Skeletal muscle tissue (tissue), 4 donors: ENCODE data around the gene PLEKHH1. TPM values are rescaled to one million over a fixed set of nuclear protein-coding genes. Genes with fewer than 3 reads are reported as not detected.

Source experiments
- H3K27ac ChIP-seq: one replicate; pipeline ENCODE4 v1.7.0; 2013; ENCODE audit warnings: mild to moderate bottlenecking, low read depth, low read length, inconsistent platforms
- H3K27me3 ChIP-seq, 3 donors: one replicate each; pipeline ENCODE4 v1.7.0; 2013; ENCODE audit warnings: low read length in 3 of 3; ENCODE audit not compliant: control insufficient read depth in 3 of 3, insufficient read depth in 3 of 3
- H3K36me3 ChIP-seq, 3 donors: one replicate each; pipeline ENCODE4 v1.7.0; 2013; ENCODE audit warnings: low read length in 3 of 3; ENCODE audit not compliant: control insufficient read depth in 3 of 3, insufficient read depth in 3 of 3
- H3K4me1 ChIP-seq, 3 donors: one replicate each; pipeline ENCODE4 v1.7.0; 2013; ENCODE audit warnings: low read length in 3 of 3, mild to moderate bottlenecking in 3 of 3; ENCODE audit not compliant: control insufficient read depth in 3 of 3, insufficient read depth in 3 of 3
- H3K4me3 ChIP-seq, 3 donors: one replicate each; pipeline ENCODE4 v1.7.0; 2013; ENCODE audit warnings: low read length in 3 of 3
- H3K9ac ChIP-seq, 3 donors: one replicate each; pipeline ENCODE4 v1.7.0; 2013; ENCODE audit warnings: low read length in 3 of 3, mild to moderate bottlenecking in 3 of 3, moderate library complexity in 2 of 3, low read depth in 1 of 3
- H3K9me3 ChIP-seq, 3 donors: one replicate each; pipeline ENCODE4 v1.7.0; 2013; ENCODE audit warnings: low read length in 3 of 3; ENCODE audit not compliant: control insufficient read depth in 3 of 3
- total RNA-seq: library from RNA; depleted of rRNA; stranded (reverse); fragments of >200 nt; gene quantifications from one replicate; pipeline ENCODE4 v1.2.3, GENCODE V29; 2014
- donor health status: Osteomylitis.

PLEKHH1 gene
- total RNA-seq, 1 donor from 2014 or later, result 1.6 TPM

DNA sequence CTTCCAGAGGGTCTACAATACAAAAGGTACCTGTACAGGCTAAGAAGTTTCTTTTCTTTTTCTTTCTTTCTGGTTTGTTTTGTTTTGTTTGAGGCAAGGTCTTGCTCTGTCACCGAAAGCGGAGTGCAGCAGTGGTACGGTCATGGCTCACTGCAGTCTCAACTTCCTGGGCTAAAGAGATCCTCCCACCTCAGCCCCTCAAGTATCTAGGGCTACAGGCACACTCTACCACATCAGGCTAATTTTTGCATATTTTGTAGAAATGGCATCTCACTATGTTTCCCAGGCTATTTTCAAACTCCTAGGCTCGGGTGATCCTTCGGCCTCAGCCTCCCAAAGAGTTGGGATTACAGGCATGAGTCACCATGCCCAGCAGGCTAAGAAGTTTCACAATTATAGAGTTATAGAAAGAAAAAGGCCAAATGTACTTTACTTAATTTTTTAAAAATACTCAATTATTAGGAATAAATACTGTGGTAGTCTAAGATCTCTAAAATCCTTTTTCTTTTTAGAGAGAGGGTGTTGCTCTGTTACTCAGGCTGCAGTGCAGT lies 70.0 kb downstream of the PLEKHH1 start:
- peaks cover 5 to 15% (median 5%) of the 10 kb centered on the region in 3 donors for H3K4me1 ChIP-seq
- no peak overlapping the region for H3K9ac ChIP-seq
- H3K4me3 ChIP-seq, result no peak overlapping the region
- no peaks in the 10 kb centered on the region for H3K27me3 ChIP-seq
- no peaks in the 10 kb centered on the region for H3K36me3 ChIP-seq
- no peak overlapping the region for H3K27ac ChIP-seq
- no peaks in the 10 kb centered on the region for H3K9me3 ChIP-seq

DNA sequence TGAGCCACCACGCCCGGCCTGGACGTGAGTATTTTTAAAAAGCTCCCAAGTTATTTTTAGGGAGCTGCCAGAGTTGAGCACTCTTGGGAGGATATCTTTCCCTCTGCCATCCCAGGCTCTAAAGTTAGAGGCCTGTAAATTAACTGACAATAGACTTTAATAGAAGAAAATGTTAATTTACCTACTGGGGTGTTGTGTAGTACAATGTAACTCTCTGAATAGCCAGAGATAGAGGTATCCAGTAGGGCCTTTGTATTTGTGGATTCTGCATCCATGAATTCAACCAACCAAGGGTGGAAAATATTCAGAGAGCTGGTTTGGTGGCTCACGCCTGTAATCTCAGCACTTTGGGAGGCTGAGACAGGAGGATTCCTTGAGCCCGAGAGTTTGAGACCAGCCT lies 74.6 kb downstream of the PLEKHH1 start:
- H3K9me3 ChIP-seq, result no peaks in the 10 kb centered on the region

DNA sequence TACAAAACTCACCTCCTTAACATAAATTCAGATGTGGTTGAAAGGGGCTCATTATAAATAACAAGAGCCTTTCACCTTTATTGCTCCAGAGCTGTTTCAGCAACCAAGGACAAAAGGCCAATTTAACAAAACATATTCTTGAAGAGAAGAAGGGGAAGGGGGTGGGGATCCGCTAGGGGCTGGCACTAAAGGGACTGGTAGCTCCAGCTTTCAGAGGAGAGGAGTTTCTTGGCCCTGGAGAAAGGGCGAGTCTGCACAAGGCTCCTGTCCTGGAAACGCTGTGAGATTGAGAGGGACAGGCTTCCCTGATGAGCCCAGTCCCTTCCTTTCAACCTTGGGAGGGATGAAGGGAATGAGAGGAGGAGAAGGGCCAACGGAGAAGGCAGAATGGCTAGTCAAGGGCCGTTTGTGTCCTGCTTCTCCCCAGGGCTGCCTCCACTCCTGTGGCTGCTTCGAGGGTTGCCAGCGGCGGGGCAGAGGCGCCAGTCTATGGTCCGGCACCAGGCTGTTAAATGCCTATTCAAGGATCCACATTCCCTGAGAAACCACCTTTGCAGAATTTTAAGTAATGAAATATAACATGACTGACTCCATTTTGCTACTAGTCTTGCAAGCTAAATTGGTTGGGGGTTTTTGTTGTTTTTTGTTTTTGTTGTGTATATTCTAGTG lies 76.7 kb downstream of the PLEKHH1 start:
- Histone ChIP-seq H3K4me1 (no peaks in the 10 kb centered on the region), H3K27me3 (peaks cover 0 to 10% (median 3%) of the 10 kb centered on the region in 3 donors), H3K9me3 (no peaks in the 10 kb centered on the region), H3K9ac (no peak overlapping the region), H3K4me3 (no peak overlapping the region), H3K27ac (no peak overlapping the region), H3K36me3 (no peaks in the 10 kb centered on the region)

More for the DNA sequence above, 74.6 kb downstream of the PLEKHH1 start:
- Histone ChIP-seq H3K36me3 (no peaks in the 10 kb centered on the region), H3K9ac (no peak overlapping the region), H3K4me1 (no peaks in the 10 kb centered on the region), H3K27ac (no peak overlapping the region), H3K27me3 (peaks cover 0 to 10% (median 3%) of the 10 kb centered on the region in 3 donors), H3K4me3 (no peak overlapping the region)

DNA sequence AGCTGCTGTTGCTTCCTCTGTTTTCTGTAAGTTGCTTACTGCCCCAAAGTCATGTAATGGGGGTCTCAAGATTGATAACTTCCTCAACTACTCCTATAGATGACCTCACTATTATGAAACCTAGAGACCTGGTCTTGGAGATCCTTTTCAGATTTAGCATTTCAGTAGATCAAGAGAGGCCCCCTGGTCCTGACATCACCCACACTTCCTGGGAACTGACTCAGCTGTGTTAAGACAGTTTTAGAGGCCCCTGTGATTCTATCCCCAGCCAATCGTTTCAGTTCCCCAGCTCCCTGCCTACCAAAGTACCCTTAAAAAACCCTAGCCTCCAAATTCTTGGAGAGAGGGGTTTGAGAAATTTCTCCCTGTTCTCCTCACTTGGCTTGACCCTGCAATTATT lies 77.4 kb downstream of the PLEKHH1 start:
- Histone ChIP-seq H3K36me3 (no peaks in the 10 kb centered on the region), H3K27me3 (peaks cover 0 to 10% (median 3%) of the 10 kb centered on the region in 3 donors), H3K27ac (no peak overlapping the region), H3K4me1 (no peaks in the 10 kb centered on the region), H3K9ac (no peak overlapping the region), H3K9me3 (no peaks in the 10 kb centered on the region), H3K4me3 (no peak overlapping the region)

DNA sequence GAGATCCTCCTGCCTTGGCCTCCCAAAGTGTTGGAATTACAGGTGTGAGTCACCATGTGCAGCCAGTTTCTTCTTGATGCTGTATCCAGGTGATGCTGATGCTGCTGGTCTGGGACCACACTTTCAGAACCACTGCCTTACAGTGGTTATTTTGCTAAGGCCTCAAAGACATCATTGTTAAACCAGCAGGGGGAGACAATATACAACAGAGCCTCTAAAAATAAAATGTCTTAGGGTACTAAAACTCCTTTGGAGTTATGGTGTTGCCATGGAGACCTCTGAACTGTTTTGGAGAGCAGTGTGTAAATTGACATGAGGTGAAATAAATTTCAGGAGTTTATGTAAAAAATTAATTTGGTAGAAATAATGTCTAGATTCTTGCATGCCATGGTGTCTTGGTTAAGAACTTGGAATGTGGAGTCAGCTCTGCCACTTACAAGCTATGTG lies 85.5 kb downstream of the PLEKHH1 start:
- peaks cover 25 to 31% (median 28%) of the 10 kb centered on the region in 3 donors for H3K4me1 ChIP-seq
- peak overlapping the region; percentile 80 for H3K27ac ChIP-seq
- H3K9ac ChIP-seq, result no peak overlapping the region
- H3K27me3 ChIP-seq, result no peaks in the 10 kb centered on the region
- no peak overlapping the region for H3K4me3 ChIP-seq
- H3K9me3 ChIP-seq, result no peaks in the 10 kb centered on the region
- H3K36me3 ChIP-seq, result no peaks in the 10 kb centered on the region

DNA sequence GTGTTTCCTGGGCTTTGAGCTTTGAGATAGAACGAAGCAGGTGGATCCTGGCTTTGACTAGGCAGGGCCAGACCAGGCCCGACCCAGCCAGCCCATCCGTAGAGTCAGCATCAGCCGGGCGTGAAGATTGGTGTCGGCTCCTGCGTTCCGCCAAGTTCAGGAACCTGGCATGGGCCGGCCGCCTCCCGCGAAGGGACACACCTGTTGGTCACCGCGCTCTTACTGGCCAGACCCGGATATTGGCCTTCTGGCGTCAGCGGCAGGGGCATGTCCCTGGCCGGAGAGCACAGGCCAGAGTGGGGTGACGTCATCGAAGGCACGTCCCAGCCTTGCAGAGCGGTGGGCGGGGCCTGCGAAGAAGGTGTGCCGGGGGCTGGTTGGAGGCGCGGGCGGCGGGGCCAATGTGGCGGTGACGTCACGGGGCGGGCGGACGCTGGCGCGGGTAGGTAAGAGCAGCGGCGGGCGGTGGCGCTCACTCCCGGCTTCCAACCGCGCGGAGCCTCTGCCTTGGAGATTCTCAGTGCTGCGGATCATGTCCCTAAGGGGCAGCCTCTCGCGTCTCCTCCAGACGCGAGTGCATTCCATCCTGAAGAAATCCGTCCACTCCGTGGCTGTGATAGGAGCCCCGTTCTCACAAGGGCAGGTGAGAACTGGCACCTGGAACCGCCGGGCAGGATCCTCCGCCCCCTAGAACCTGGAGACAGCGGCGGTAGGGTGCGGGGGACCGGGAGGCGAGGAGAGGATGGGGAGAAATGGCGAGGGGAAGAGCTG lies 86.5 kb downstream of the PLEKHH1 start, which contains the start of gene ARG2:
Gene ARG2 (plus strand): TSS at position 475 of the 771 bp plus-strand sequence. CDS start 58 bp downstream, at position 533.
- no peaks in the 10 kb centered on the region for H3K9me3 ChIP-seq
- no peaks in the 10 kb centered on the region for H3K36me3 ChIP-seq
- peak within 1 kb of the TSS; percentile 80 for H3K27ac ChIP-seq
- peaks cover 25 to 34% (median 28%) of the 10 kb centered on the region in 3 donors for H3K4me1 ChIP-seq
- peak within 1 kb of the TSS; percentile 70 to 81 (median 73) for H3K9ac ChIP-seq
- no peaks in the 10 kb centered on the region for H3K27me3 ChIP-seq
- H3K4me3 ChIP-seq, result peak within 1 kb of the TSS; percentile 76 to 84 (median 82)

DNA sequence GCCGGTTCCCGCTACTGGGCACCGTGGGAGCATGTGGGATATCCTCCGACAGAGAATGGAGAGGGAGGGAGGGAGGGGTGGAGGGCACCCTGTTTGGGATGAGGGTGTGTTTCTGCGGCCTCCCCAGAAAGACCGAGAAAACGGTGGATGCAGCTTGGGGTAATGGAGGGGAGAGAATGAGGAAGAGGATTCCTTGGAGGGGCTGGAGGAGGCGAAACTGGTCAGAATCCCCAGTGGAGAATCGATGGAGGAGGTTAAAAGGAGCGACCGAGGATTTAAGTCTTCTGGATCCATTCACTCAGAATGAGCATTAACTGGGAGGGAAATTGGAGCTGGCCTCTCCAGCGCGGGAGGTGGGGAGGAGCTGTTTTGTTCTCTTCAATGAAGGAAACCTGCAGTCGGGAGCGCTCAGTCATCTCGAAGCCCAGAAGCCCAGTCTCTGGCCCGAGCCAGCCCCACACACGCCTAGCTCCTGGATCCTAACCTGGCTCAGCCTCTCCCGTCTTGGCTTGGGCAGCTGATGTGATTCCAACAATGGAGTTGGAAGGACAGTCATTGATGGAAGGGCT lies 87.2 kb downstream of the PLEKHH1 start:
- H3K36me3 ChIP-seq, result no peaks in the 10 kb centered on the region
- H3K9ac ChIP-seq, result peak overlapping the region; percentile 65 to 81 (median 73)
- no peaks in the 10 kb centered on the region for H3K9me3 ChIP-seq
- H3K4me3 ChIP-seq, result peak overlapping the region; percentile 76 to 84 (median 82)
- no peaks in the 10 kb centered on the region for H3K27me3 ChIP-seq
- H3K4me1 ChIP-seq, result peaks cover 25 to 34% (median 28%) of the 10 kb centered on the region in 3 donors
- H3K27ac ChIP-seq, result peak overlapping the region; percentile 80

DNA sequence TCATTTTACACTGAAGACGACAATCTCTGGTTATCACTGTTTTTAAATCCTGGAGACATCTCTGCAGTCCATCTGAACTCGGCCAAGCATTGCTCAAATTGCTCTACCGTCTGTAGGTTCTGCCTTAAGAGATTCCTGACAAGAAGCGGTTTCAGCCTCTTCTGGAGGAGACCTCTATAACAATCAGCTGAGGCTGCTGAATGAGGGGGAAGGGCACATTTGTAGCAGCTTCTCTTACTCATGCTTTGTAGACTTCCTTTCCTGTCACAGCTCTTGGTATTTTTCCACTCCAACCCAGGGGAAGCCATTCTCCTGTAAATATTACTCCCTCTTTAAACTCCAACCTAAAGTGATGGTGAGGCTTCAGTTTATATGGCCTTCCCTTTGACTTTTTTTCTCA lies 89.6 kb downstream of the PLEKHH1 start:
- H3K4me1 ChIP-seq, result peaks cover 25 to 34% (median 28%) of the 10 kb centered on the region in 3 donors
- H3K27me3 ChIP-seq, result no peaks in the 10 kb centered on the region
- H3K4me3 ChIP-seq, result peak overlapping the region in 2 of 3 donors; percentile 2 to 15
- peak overlapping the region; percentile 0 to 51 (median 40) for H3K9ac ChIP-seq
- H3K9me3 ChIP-seq, result no peaks in the 10 kb centered on the region
- peak overlapping the region; percentile 70 for H3K27ac ChIP-seq
- no peaks in the 10 kb centered on the region for H3K36me3 ChIP-seq

DNA sequence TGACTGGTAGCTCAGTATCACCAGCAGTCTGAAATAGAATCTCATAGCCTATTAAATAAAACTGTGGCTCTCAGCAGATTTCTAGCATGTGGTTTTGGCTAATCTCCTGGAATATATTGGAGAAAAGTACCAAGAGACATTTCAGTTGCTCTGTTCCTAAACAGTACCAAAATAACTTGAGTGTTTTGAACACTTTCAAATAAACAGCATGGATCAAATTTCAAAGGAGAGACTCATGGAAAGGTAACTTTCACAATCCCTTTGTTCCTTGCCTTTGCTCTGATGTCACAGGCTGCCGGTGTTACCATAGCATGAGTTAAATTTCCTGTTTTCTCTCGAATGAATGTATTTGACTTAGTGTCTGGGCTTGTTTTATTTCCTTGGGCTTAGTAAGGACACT lies 90.0 kb downstream of the PLEKHH1 start:
- H3K9ac ChIP-seq, result peak overlapping the region; percentile 0 to 51 (median 40)
- H3K27ac ChIP-seq, result peak overlapping the region; percentile 70
- no peaks in the 10 kb centered on the region for H3K36me3 ChIP-seq
- no peaks in the 10 kb centered on the region for H3K9me3 ChIP-seq
- H3K4me1 ChIP-seq, result peaks cover 25 to 34% (median 28%) of the 10 kb centered on the region in 3 donors
- H3K27me3 ChIP-seq, result no peaks in the 10 kb centered on the region
- no peak overlapping the region for H3K4me3 ChIP-seq
